Neutrophil (primary cell): ENCODE measurements around the gene P3H3.
"Not testable (repeated sequence)": the region's sequence is repeated elsewhere in the genome, so short reads cannot be mapped to it uniquely, and the experiment has no call there.

ENCODE experiments used
- H3K27ac ChIP-seq: fragments of 200-600 bp; sonication (generic); 2 replicates; pipeline ENCODE4 v1.5.1; 2016; ENCODE audit warnings: mild to moderate bottlenecking, moderate library complexity
- H3K27me3 ChIP-seq: fragments of 200-600 bp; sonication (generic); 2 replicates; pipeline ENCODE4 v1.6.0; 2016; ENCODE audit warnings: mild to moderate bottlenecking
- H3K36me3 ChIP-seq: fragments of 200-600 bp; sonication (generic); 2 replicates; pipeline ENCODE4 v1.5.1; 2017
- H3K4me1 ChIP-seq, 2 experiments: fragments of 200-600 bp in 1 of 2; sonication (generic) in 1 of 2; 1 replicate in 1 of 2; 2 replicates in 1 of 2; pipeline versions ENCODE4 v1.5.1 to v1.6.1; 2013 to 2016; ENCODE audit warnings: low read depth in 1 of 2, low read length in 1 of 2, mild to moderate bottlenecking in 1 of 2, moderate library complexity in 1 of 2; ENCODE audit not compliant: control insufficient read depth in 1 of 2, insufficient read depth in 1 of 2
- H3K4me3 ChIP-seq, 2 experiments: fragments of 200-600 bp in 1 of 2; sonication (generic) in 1 of 2; 1 replicate in 1 of 2; 2 replicates in 1 of 2; pipeline ENCODE4 v1.5.1; 2013 to 2016; ENCODE audit warnings: low read depth in 1 of 2, low read length in 1 of 2, mild to moderate bottlenecking in 1 of 2, moderate library complexity in 1 of 2
- H3K9me3 ChIP-seq: fragments of 200-600 bp; sonication (generic); 2 replicates; pipeline ENCODE4 v1.5.1; 2016
- TF ChIP-seq, protein P1 (sequence below): fragments of 200-600 bp; sonication (generic); IDR thresholded peaks from 2 replicates; pipeline ENCODE4 v1.5.1; 2016; ENCODE audit warnings: antibody characterized with exemption

The P3H3 gene

DNA sequence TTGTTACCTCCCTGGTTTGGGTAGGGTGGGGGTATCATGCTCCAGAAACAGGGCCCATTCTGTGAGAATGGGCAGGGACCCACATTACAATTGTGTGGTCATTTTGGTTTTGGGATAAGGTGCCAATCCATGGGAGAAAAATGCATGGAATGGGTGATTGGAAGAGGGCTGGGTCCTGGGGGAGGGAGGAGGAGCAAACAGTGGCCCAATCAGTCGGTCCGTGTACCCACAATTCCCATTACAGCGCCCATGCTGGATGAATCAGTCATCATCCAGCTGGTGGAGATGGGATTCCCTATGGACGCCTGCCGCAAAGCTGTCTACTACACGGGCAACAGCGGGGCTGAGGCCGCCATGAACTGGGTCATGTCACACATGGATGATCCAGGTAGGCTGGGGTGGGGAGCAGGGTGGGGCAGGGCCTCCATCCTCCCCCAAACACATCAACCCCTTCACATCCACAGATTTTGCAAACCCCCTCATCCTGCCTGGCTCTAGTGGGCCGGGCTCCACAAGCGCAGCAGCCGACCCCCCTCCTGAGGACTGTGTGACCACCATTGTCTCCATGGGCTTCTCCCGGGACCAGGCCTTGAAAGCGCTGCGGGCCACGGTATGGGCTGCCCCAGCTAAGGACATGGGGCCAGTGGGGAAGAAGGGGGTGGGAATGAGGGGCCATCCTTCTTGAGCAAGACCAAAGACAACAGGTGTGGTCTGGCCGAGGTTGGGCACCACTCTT lies 35.5 kb downstream of the P3H3 start:
- Histone ChIP-seq H3K27ac (no peak overlapping the region), H3K36me3 (peaks cover 24% of the 10 kb centered on the region), H3K4me1 (peaks cover 17 to 21% of the 10 kb centered on the region in 2 experiments)

DNA sequence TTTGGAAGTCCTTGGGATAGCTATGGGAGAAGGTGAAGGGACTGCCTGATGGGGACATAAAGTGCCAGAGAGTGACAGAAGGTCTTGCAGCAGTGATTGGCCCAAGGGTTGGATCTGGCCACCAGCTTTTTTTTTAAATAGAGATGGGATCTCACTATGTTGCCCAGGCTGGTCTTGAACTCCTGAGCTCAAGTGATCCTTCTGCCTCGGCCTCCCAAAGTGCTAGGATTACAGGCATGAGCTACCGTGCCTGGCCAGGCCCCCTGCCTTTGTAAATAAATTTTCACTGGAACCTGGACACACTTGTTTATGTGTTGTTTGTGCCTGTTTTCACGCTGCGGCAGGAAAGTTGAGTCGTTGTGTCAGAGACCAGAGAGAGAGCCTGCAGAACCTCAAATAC lies 37.1 kb downstream of the P3H3 start:
- peaks cover 35% of the 10 kb centered on the region for H3K36me3 ChIP-seq
- peaks cover 33 to 35% of the 10 kb centered on the region in 2 experiments for H3K4me1 ChIP-seq
- H3K9me3 ChIP-seq, H3K27me3 ChIP-seq, H3K27ac ChIP-seq, H3K4me3 ChIP-seq: not testable (repeated sequence)

More for the DNA sequence above, 35.5 kb downstream of the P3H3 start:
- H3K4me3 ChIP-seq, result no peak overlapping the region
- H3K27me3 ChIP-seq, result no peaks in the 10 kb centered on the region
- TF ChIP-seq, protein P1, sequence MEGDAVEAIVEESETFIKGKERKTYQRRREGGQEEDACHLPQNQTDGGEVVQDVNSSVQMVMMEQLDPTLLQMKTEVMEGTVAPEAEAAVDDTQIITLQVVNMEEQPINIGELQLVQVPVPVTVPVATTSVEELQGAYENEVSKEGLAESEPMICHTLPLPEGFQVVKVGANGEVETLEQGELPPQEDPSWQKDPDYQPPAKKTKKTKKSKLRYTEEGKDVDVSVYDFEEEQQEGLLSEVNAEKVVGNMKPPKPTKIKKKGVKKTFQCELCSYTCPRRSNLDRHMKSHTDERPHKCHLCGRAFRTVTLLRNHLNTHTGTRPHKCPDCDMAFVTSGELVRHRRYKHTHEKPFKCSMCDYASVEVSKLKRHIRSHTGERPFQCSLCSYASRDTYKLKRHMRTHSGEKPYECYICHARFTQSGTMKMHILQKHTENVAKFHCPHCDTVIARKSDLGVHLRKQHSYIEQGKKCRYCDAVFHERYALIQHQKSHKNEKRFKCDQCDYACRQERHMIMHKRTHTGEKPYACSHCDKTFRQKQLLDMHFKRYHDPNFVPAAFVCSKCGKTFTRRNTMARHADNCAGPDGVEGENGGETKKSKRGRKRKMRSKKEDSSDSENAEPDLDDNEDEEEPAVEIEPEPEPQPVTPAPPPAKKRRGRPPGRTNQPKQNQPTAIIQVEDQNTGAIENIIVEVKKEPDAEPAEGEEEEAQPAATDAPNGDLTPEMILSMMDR, result no peak
- no peaks in the 10 kb centered on the region for H3K9me3 ChIP-seq

DNA sequence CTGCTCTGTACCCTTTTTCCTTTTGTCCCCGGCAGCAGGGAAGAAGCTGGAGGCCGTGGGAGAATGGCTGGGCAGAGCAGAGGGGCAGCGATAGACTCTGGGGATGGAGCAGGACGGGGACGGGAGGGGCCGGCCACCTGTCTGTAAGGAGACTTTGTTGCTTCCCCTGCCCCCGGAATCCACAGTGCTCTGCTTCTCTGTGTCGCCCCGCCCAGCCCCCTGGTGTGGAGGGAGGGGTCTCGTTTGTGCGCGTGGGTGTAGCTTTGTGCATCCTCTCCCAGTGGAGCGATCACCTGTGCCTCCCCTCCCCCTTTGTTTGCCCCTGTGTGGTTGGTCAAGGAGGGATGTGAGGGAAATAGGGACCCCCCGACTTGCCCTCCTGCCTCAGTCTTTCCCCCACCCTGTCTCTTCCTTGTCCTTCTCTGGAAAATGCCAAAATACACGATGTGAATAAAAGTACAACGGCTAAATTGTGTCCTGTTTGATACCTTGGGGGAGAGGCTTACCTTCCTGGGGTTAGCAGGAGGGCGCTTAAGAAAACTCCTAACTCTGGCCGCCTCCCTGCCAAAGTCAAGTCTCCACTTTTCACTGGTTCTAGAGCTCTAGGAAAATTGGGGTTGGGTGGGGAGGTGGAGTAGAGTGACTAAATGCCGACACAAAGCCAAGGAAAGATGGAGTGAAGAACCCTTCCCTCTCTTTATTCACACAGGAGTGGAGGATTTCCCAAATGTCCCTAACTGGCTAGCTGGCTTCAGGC lies 38.1 kb downstream of the P3H3 start:
- peak overlapping the region; percentile 86 for H3K27ac ChIP-seq
- no peaks in the 10 kb centered on the region for H3K27me3 ChIP-seq
- TF ChIP-seq, protein P1, result no peak
- H3K9me3 ChIP-seq, result no peaks in the 10 kb centered on the region
- H3K4me3 ChIP-seq, result peak overlapping the region; percentile 92 to 98
- peaks cover 43 to 44% of the 10 kb centered on the region in 2 experiments for H3K4me1 ChIP-seq
- peaks cover 34% of the 10 kb centered on the region for H3K36me3 ChIP-seq

DNA sequence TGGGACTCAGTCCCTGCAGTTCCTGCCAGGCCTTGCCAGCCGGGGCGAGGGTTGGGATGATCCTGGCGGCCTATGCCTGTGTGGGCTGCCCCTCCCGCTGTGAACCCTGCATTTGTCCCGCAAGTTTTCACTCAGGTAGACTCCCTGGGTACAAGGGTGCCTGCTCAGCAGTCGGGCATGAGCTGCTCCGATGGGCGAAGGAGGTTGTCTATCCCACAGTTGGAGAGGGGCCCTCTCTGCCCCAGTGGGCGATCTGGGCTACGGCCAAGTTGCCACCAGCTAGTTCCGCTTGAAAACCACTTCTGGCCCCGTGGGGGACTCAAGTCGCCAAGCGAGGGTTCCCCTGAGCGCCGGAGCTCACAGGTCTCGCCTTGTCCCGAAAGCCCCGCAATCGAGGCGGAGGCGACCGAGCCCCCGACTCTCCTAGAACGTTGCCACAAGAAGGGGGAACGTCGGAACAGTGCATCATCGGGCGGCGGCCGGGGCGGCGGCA lies 38.8 kb downstream of the P3H3 start:
- Histone ChIP-seq H3K27ac (peak overlapping the region; percentile 86), H3K27me3 (no peaks in the 10 kb centered on the region), H3K36me3 (peaks cover 30% of the 10 kb centered on the region), H3K4me1 (peaks cover 49 to 50% of the 10 kb centered on the region in 2 experiments), H3K4me3 (peak overlapping the region; percentile 92 to 98), H3K9me3 (no peaks in the 10 kb centered on the region)
- TF ChIP-seq, protein P1, result peak; percentile 60

DNA sequence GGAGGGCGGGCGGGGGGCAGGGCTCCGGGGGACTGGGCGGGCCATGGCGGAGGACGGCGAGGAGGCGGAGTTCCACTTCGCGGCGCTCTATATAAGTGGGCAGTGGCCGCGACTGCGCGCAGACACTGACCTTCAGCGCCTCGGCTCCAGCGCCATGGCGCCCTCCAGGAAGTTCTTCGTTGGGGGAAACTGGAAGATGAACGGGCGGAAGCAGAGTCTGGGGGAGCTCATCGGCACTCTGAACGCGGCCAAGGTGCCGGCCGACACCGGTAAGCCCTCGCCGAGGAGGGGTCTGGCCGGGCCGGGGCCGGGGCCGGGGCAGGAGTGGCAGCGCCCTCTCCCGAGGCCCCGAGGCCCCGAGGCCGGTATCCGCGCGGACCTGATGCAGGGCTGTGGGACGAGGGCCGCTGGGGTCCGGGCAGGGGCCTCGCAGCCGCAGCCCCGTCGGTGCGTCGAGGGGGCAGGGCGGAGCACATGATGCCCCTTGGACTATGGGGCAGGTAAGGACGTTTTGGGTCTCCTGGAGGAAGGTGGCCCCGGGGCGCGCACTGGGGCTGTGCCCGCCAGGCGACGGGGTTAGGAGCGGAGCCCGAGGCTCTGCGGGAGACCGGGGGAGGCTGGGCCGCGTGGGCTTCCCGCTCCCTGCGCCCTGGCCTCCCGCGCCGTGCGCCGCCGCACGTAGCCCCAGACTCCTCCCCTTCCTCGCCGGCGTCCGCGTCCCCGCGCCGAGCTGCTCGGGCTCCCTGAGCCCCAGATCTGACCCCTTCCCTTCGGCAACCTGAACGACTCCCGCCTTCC lies 39.4 kb downstream of the P3H3 start, which contains the start of gene TPI1:
TSS of gene TPI1 (plus strand) at position 119 of the 798 bp plus-strand sequence. CDS start at position 155, 36 bp downstream.
- Histone ChIP-seq H3K9me3 (no peaks in the 10 kb centered on the region), H3K27me3 (no peaks in the 10 kb centered on the region), H3K4me3 (peak within 1 kb of the TSS; percentile 92 to 98), H3K27ac (peak within 1 kb of the TSS; percentile 86), H3K4me1 (peaks cover 55 to 56% of the 10 kb centered on the region in 2 experiments), H3K36me3 (peaks cover 30% of the 10 kb centered on the region)
- TF ChIP-seq, protein P1, result peak; percentile 6
